ENCODE measurements around the gene RABGAP1L. TPM values are rescaled to one million over a fixed set of nuclear protein-coding genes. Genes with fewer than 3 reads are reported as not detected.

RABGAP1L gene
- total and polyA plus RNA-seq, 2 of the 8 experiments (the other 6 are each of a cell fraction or from before 2014, with no cell fraction given): 33.3 to 156 TPM

DNA sequence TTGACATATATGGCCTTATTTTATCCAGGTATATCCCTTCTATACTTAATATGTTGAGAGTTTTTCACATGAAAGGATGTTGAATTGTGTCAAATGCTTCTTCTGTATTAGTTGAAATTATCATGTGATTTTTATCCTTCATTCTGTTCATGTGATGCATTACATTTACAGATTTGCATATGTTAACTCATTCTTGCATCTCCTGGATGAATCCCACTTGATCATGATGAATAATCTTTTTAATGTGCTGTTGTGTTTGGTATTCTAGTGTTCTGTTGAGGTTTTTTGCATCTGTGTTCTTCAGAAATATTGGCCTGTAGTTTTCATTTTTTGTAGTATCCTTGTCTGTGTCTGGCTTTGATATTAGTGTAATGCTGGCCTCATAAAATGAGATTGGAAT lies 150.2 kb downstream of the RABGAP1L start (continued):
- TF ChIP-seq, protein P1, sequence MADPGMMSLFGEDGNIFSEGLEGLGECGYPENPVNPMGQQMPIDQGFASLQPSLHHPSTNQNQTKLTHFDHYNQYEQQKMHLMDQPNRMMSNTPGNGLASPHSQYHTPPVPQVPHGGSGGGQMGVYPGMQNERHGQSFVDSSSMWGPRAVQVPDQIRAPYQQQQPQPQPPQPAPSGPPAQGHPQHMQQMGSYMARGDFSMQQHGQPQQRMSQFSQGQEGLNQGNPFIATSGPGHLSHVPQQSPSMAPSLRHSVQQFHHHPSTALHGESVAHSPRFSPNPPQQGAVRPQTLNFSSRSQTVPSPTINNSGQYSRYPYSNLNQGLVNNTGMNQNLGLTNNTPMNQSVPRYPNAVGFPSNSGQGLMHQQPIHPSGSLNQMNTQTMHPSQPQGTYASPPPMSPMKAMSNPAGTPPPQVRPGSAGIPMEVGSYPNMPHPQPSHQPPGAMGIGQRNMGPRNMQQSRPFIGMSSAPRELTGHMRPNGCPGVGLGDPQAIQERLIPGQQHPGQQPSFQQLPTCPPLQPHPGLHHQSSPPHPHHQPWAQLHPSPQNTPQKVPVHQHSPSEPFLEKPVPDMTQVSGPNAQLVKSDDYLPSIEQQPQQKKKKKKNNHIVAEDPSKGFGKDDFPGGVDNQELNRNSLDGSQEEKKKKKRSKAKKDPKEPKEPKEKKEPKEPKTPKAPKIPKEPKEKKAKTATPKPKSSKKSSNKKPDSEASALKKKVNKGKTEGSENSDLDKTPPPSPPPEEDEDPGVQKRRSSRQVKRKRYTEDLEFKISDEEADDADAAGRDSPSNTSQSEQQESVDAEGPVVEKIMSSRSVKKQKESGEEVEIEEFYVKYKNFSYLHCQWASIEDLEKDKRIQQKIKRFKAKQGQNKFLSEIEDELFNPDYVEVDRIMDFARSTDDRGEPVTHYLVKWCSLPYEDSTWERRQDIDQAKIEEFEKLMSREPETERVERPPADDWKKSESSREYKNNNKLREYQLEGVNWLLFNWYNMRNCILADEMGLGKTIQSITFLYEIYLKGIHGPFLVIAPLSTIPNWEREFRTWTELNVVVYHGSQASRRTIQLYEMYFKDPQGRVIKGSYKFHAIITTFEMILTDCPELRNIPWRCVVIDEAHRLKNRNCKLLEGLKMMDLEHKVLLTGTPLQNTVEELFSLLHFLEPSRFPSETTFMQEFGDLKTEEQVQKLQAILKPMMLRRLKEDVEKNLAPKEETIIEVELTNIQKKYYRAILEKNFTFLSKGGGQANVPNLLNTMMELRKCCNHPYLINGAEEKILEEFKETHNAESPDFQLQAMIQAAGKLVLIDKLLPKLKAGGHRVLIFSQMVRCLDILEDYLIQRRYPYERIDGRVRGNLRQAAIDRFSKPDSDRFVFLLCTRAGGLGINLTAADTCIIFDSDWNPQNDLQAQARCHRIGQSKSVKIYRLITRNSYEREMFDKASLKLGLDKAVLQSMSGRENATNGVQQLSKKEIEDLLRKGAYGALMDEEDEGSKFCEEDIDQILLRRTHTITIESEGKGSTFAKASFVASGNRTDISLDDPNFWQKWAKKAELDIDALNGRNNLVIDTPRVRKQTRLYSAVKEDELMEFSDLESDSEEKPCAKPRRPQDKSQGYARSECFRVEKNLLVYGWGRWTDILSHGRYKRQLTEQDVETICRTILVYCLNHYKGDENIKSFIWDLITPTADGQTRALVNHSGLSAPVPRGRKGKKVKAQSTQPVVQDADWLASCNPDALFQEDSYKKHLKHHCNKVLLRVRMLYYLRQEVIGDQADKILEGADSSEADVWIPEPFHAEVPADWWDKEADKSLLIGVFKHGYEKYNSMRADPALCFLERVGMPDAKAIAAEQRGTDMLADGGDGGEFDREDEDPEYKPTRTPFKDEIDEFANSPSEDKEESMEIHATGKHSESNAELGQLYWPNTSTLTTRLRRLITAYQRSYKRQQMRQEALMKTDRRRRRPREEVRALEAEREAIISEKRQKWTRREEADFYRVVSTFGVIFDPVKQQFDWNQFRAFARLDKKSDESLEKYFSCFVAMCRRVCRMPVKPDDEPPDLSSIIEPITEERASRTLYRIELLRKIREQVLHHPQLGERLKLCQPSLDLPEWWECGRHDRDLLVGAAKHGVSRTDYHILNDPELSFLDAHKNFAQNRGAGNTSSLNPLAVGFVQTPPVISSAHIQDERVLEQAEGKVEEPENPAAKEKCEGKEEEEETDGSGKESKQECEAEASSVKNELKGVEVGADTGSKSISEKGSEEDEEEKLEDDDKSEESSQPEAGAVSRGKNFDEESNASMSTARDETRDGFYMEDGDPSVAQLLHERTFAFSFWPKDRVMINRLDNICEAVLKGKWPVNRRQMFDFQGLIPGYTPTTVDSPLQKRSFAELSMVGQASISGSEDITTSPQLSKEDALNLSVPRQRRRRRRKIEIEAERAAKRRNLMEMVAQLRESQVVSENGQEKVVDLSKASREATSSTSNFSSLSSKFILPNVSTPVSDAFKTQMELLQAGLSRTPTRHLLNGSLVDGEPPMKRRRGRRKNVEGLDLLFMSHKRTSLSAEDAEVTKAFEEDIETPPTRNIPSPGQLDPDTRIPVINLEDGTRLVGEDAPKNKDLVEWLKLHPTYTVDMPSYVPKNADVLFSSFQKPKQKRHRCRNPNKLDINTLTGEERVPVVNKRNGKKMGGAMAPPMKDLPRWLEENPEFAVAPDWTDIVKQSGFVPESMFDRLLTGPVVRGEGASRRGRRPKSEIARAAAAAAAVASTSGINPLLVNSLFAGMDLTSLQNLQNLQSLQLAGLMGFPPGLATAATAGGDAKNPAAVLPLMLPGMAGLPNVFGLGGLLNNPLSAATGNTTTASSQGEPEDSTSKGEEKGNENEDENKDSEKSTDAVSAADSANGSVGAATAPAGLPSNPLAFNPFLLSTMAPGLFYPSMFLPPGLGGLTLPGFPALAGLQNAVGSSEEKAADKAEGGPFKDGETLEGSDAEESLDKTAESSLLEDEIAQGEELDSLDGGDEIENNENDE (IDR thresholded peaks at IDR 0.05; ENCODE audit: insufficient replicate concordance, low read length): no peak
- TF ChIP-seq JUN (IDR thresholded peaks at IDR 0.05; ENCODE audit: low read depth, low read length): no peak
- no peak for TF ChIP-seq FOSL1 (IDR thresholded peaks at IDR 0.05; ENCODE audit: insufficient read depth, low read depth, low read length)
- no peak for TF ChIP-seq SP1 (IDR thresholded peaks at IDR 0.05; ENCODE audit: low read depth, low read length)
- TF ChIP-seq SAP30 (IDR thresholded peaks at IDR 0.05; ENCODE audit: insufficient read depth, insufficient replicate concordance, low read length): no peak
- TF ChIP-seq SIX5 (IDR thresholded peaks at IDR 0.05; ENCODE audit: low read depth, low read length): no peak
- TF ChIP-seq SRF (IDR thresholded peaks at IDR 0.05; ENCODE audit: low read depth, low read length): no peak
- no peak for TF ChIP-seq RAD21 (IDR thresholded peaks at IDR 0.05 in 1 of 2, conservative IDR thresholded peaks at IDR 0.05 in 1 of 2; ENCODE audit: low read depth in 2 of 2, low read length in 2 of 2)
- TF ChIP-seq TCF12 (IDR thresholded peaks at IDR 0.05; ENCODE audit: low read depth, low read length): no peak
- TF ChIP-seq SP2 (IDR thresholded peaks at IDR 0.05; ENCODE audit: low read length): no peak
- TF ChIP-seq CBX8 (IDR thresholded peaks at IDR 0.05; ENCODE audit: borderline replicate concordance, low read depth, low read length): no peak

Measured in H1 (cell line).